Astrocyte (in vitro differentiated cells and primary cell): ENCODE measurements around the gene ST8SIA6. TPM values are rescaled to one million over a fixed set of nuclear protein-coding genes. Genes with fewer than 3 reads are reported as not detected.

ENCODE experiments used
- DNase-seq: peaks from one replicate; pipeline ENCODE4 v3.0.0-alpha.2; 2010; ENCODE audit warnings: low read depth
- FAIRE-seq: peaks from 2 replicates; lab custom pipeline; 2011; peaks lifted over from hg19 to GRCh38; lab: Jason Lieb, UNC
- H2AFZ ChIP-seq: 2 replicates; pipeline ENCODE4 v1.6.0; 2012; ENCODE audit warnings: low read depth, low read length, inconsistent platforms
- H3K27ac ChIP-seq: 2 replicates; pipeline ENCODE4 v1.5.1; 2011; ENCODE audit warnings: low read depth, low read length, inconsistent platforms
- H3K27me3 ChIP-seq: 2 replicates; pipeline ENCODE4 v1.6.0; 2011; ENCODE audit warnings: low read length, inconsistent platforms; ENCODE audit not compliant: insufficient read depth
- H3K36me3 ChIP-seq: 2 replicates; pipeline ENCODE4 v1.5.1; 2011; ENCODE audit warnings: low read length, inconsistent platforms; ENCODE audit not compliant: insufficient read depth
- H3K4me1 ChIP-seq: 2 replicates; pipeline ENCODE4 v1.5.1; 2011; ENCODE audit warnings: low read length, inconsistent platforms; ENCODE audit not compliant: insufficient read depth
- H3K4me2 ChIP-seq: 2 replicates; pipeline ENCODE4 v1.6.0; 2012; ENCODE audit warnings: low read length, inconsistent platforms
- H3K4me3 ChIP-seq: 2 replicates; pipeline ENCODE4 v1.5.1; 2011; ENCODE audit warnings: low read depth, mild to moderate bottlenecking, low read length, inconsistent platforms; ENCODE audit not compliant: insufficient read depth
- H3K79me2 ChIP-seq: 2 replicates; pipeline ENCODE4 v1.6.0; 2012; ENCODE audit warnings: mild to moderate bottlenecking, low read length, inconsistent platforms; ENCODE audit not compliant: insufficient read depth
- H3K9ac ChIP-seq: 2 replicates; pipeline ENCODE4 v1.6.0; 2012; ENCODE audit warnings: mild to moderate bottlenecking, low read length, inconsistent platforms
- H3K9me3 ChIP-seq: 2 replicates; pipeline ENCODE4 v1.5.1; 2012; ENCODE audit warnings: low read depth, mild to moderate bottlenecking, low read length, inconsistent platforms; ENCODE audit not compliant: insufficient read depth
- H4K20me1 ChIP-seq: 2 replicates; pipeline ENCODE4 v1.6.0; 2012; ENCODE audit warnings: low read length, inconsistent platforms; ENCODE audit not compliant: insufficient read depth
- H3K27ac Mint-ChIP-seq: one replicate; pipeline ENCODE4 v1.8.0; 2021; ENCODE audit warnings: mild to moderate bottlenecking, mixed read lengths; ENCODE audit not compliant: unreplicated experiment
- H3K27me3 Mint-ChIP-seq: one replicate; pipeline ENCODE4 v1.8.0; 2021; ENCODE audit warnings: low read depth, mixed read lengths; ENCODE audit not compliant: unreplicated experiment
- H3K36me3 Mint-ChIP-seq: one replicate; pipeline ENCODE4 v1.8.0; 2021; ENCODE audit warnings: low read depth, mixed read lengths; ENCODE audit not compliant: unreplicated experiment
- H3K4me1 Mint-ChIP-seq: one replicate; pipeline ENCODE4 v1.8.0; 2021; ENCODE audit warnings: low read depth, mixed read lengths; ENCODE audit not compliant: unreplicated experiment
- H3K4me3 Mint-ChIP-seq: one replicate; pipeline ENCODE4 v1.8.0; 2021; ENCODE audit warnings: mild to moderate bottlenecking, moderate library complexity, mixed read lengths; ENCODE audit not compliant: unreplicated experiment
- H3K9me3 Mint-ChIP-seq: one replicate; pipeline ENCODE4 v1.8.0; 2021; ENCODE audit warnings: mild to moderate bottlenecking, mixed read lengths; ENCODE audit not compliant: unreplicated experiment
- CTCF ChIP-seq: IDR thresholded peaks from 2 replicates; pipeline ENCODE4 v1.5.1; 2011; ENCODE audit warnings: low read depth, mild to moderate bottlenecking, inconsistent platforms, low read length, moderate library complexity; ENCODE audit not compliant: insufficient read depth
- EZH2 ChIP-seq: IDR thresholded peaks from 2 replicates; pipeline ENCODE4 v1.6.1; 2012; ENCODE audit warnings: mild to moderate bottlenecking, low read length, inconsistent platforms; ENCODE audit not compliant: insufficient read depth
- total RNA-seq: library from RNA; stranded (reverse); gene quantifications from 2 replicates; pipeline ENCODE4 v1.2.1, GENCODE V29; 2021

ST8SIA6 gene
- total RNA-seq, 1 donor from 2014 or later: not detected

GRCh38 chr10:17483079-17483478 is 28.7 kb upstream of the ST8SIA6 start:
- no peak overlapping the region for H3K27ac ChIP-seq
- peaks cover 5% of the 10 kb centered on the region for H3K27me3 Mint-ChIP-seq
- FAIRE-seq (no peak), DNase-seq (no peak)
- H3K9me3 ChIP-seq: peaks cover 8% of the 10 kb centered on the region
- H3K9ac ChIP-seq: no peak overlapping the region
- H3K27me3 ChIP-seq: no peaks in the 10 kb centered on the region
- no peaks in the 10 kb centered on the region for H3K36me3 ChIP-seq
- no peak for TF ChIP-seq CTCF
- no peak for TF ChIP-seq EZH2
- H3K4me3 ChIP-seq: no peak overlapping the region
- H3K4me1 Mint-ChIP-seq: no peaks in the 10 kb centered on the region
- no peak overlapping the region for H2AFZ ChIP-seq
- H4K20me1 ChIP-seq: no peaks in the 10 kb centered on the region
- H3K27ac Mint-ChIP-seq: no peak overlapping the region
- no peak overlapping the region for H3K4me2 ChIP-seq
- no peaks in the 10 kb centered on the region for H3K4me1 ChIP-seq
- no peak overlapping the region for H3K4me3 Mint-ChIP-seq
- H3K9me3 Mint-ChIP-seq: peaks cover 3% of the 10 kb centered on the region
- no peaks in the 10 kb centered on the region for H3K36me3 Mint-ChIP-seq
- no peaks in the 10 kb centered on the region for H3K79me2 ChIP-seq

- Mint-ChIP-seq H3K36me3 (no peaks in the 10 kb centered on the region), H3K9me3 (no peaks in the 10 kb centered on the region), H3K4me3 (no peak overlapping the region), H3K27me3 (peaks cover 5% of the 10 kb centered on the region), H3K4me1 (no peaks in the 10 kb centered on the region), H3K27ac (no peak overlapping the region)
- H3K79me2 ChIP-seq: no peaks in the 10 kb centered on the region
- no peaks in the 10 kb centered on the region for H4K20me1 ChIP-seq
- DNase-seq (peak; percentile 50), FAIRE-seq (no peak)
- H2AFZ ChIP-seq: no peak overlapping the region
- H3K27me3 ChIP-seq: no peaks in the 10 kb centered on the region
- no peak overlapping the region for H3K9ac ChIP-seq
- no peak overlapping the region for H3K27ac ChIP-seq
- no peak overlapping the region for H3K4me2 ChIP-seq
- no peaks in the 10 kb centered on the region for H3K4me1 ChIP-seq
- H3K9me3 ChIP-seq: peaks cover 8% of the 10 kb centered on the region
- no peak overlapping the region for H3K4me3 ChIP-seq
- TF ChIP-seq CTCF: no peak
- no peak for TF ChIP-seq EZH2
- H3K36me3 ChIP-seq: no peaks in the 10 kb centered on the region
Observed at GRCh38 chr10:17479822-17480221, 25.4 kb upstream of the ST8SIA6 start.

- H3K9me3 Mint-ChIP-seq: no peaks in the 10 kb centered on the region
- no peaks in the 10 kb centered on the region for H3K27me3 ChIP-seq
- H3K27ac Mint-ChIP-seq: no peak overlapping the region
- H3K27me3 Mint-ChIP-seq: peaks cover 5% of the 10 kb centered on the region
- no peak overlapping the region for H2AFZ ChIP-seq
- no peaks in the 10 kb centered on the region for H3K4me1 Mint-ChIP-seq
- H3K36me3 Mint-ChIP-seq: no peaks in the 10 kb centered on the region
- no peak overlapping the region for H3K27ac ChIP-seq
- TF ChIP-seq EZH2: no peak
- TF ChIP-seq CTCF: no peak
- H3K4me1 ChIP-seq: no peaks in the 10 kb centered on the region
- no peak overlapping the region for H3K4me2 ChIP-seq
- no peaks in the 10 kb centered on the region for H3K36me3 ChIP-seq
- no peak overlapping the region for H3K4me3 Mint-ChIP-seq
- no peak overlapping the region for H3K4me3 ChIP-seq
- FAIRE-seq: no peak
- no peaks in the 10 kb centered on the region for H4K20me1 ChIP-seq
- peaks cover 8% of the 10 kb centered on the region for H3K9me3 ChIP-seq
- no peaks in the 10 kb centered on the region for H3K79me2 ChIP-seq
- DNase-seq: peak; percentile 26
- no peak overlapping the region for H3K9ac ChIP-seq
Observed at GRCh38 chr10:17479015-17479615, 24.7 kb upstream of the ST8SIA6 start.
